Loucy (cell line): ENCODE data around the gene GSS.

Experiments used
- EZH2phosphoT487 ChIP-seq: fragments of 200-600 bp; IDR thresholded peaks from 2 replicates; pipeline ENCODE4 v1.6.1; 2018; ENCODE audit warnings: antibody characterized with exemption, mild to moderate bottlenecking, moderate library complexity, borderline replicate concordance
- TF ChIP-seq, protein P1 (sequence below): fragments of 200-600 bp; sonication (generic); conservative IDR thresholded peaks from 2 replicates; pipeline ENCODE4 v1.5.1; 2014; ENCODE audit warnings: mild to moderate bottlenecking, antibody characterized with exemption, low read length

DNA sequence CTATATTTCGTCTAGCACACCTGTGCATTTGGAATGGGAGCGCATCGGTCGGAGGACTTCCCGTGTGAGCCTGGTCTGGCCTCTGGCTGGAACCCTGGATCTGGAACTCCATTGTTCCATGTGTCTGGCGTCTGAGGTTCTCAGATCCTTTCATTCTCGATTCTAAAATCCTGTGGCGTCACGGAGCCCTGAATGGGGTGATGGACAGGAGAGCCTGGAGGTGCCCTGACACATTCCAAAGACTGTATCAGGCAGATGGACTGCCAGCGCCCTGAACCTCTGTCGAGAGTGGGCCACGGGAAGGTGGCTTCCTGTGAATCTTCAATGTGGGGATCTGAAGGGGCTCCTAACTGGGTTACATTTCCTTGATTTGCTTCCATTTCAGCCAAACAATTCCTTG lies 20.7 kb upstream of the GSS start:
- TF ChIP-seq, protein P1, sequence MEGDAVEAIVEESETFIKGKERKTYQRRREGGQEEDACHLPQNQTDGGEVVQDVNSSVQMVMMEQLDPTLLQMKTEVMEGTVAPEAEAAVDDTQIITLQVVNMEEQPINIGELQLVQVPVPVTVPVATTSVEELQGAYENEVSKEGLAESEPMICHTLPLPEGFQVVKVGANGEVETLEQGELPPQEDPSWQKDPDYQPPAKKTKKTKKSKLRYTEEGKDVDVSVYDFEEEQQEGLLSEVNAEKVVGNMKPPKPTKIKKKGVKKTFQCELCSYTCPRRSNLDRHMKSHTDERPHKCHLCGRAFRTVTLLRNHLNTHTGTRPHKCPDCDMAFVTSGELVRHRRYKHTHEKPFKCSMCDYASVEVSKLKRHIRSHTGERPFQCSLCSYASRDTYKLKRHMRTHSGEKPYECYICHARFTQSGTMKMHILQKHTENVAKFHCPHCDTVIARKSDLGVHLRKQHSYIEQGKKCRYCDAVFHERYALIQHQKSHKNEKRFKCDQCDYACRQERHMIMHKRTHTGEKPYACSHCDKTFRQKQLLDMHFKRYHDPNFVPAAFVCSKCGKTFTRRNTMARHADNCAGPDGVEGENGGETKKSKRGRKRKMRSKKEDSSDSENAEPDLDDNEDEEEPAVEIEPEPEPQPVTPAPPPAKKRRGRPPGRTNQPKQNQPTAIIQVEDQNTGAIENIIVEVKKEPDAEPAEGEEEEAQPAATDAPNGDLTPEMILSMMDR: no peak
- no peak for TF ChIP-seq EZH2phosphoT487
